GM12878 (cell line): ENCODE results near the gene C16orf92. TPM values are rescaled to one million over a fixed set of nuclear protein-coding genes. Genes with fewer than 3 reads are reported as not detected.

ENCODE experiments used
- ATAC-seq: fragments of 200-7000 bp; cut with Tn5 transposase; 3 replicates; pipeline ENCODE4 v1.9.1; 2020; ENCODE audit warnings: mild to moderate bottlenecking, moderate library complexity
- BruUV-seq: library from RNA; stranded (reverse); fragments of 400-500 nt; replicated peaks from 2 replicates; lab custom pipeline; 2021; lab: Mats Ljungman, UMichigan
- CTCF ChIA-PET: fragments of 300-600 bp; sonication (Branson Sonifier 250); formaldehyde crosslinking; extraction: SDS; loops from one replicate; lab custom pipeline; 2021; ENCODE audit warnings: inconsistent platforms; lab: Yijun Ruan, JAX
- POLR2A ChIA-PET: fragments of 350-600 bp; formaldehyde crosslinking; extraction: SDS; loops from one replicate; lab custom pipeline; 2021; ENCODE audit warnings: inconsistent platforms; lab: Charles Lee
- RAD21 ChIA-PET: fragments of 300-600 bp; sonication (Branson Sonifier 250); formaldehyde crosslinking; loops from one replicate; lab custom pipeline; 2023; ENCODE audit warnings: antibody characterized with exemption; ENCODE audit not compliant: unreplicated experiment; lab: Charles Lee
- SMC1A ChIA-PET: fragments of 300-600 bp; sonication (Branson Sonifier 250); formaldehyde crosslinking; loops from one replicate; lab custom pipeline; 2023; ENCODE audit not compliant: unreplicated experiment, uncharacterized antibody; lab: Charles Lee
- DNase-seq: peaks from one replicate; pipeline ENCODE4 v3.0.0-alpha.2; 2011; ENCODE audit warnings: low read depth, low spot score
- FAIRE-seq: peaks from 3 replicates; lab custom pipeline; 2011; peaks lifted over from hg19 to GRCh38; lab: Jason Lieb, UNC
- H2AFZ ChIP-seq: 2 replicates; pipeline ENCODE4 v1.6.0; 2011; ENCODE audit warnings: low read depth, low read length, control low read depth; ENCODE audit not compliant: control insufficient read depth
- H3K27ac ChIP-seq: 2 replicates; pipeline ENCODE4 v1.5.1; 2011; ENCODE audit warnings: control low read depth; ENCODE audit not compliant: control insufficient read depth, insufficient read depth
- H3K27me3 ChIP-seq, 2 experiments: replicated peaks in 1 of 2; 2 replicates each; pipeline versions ENCODE4 v1.6.0 to v1.6.1; 2011; ENCODE audit warnings: low read length in 1 of 2; ENCODE audit not compliant: control insufficient read depth in 2 of 2, insufficient read depth in 2 of 2
- H3K36me3 ChIP-seq, 2 experiments: 2 replicates each; pipeline ENCODE4 v1.5.1; 2011; ENCODE audit warnings: low read length in 1 of 2; ENCODE audit not compliant: control insufficient read depth in 2 of 2, insufficient read depth in 2 of 2
- H3K4me1 ChIP-seq: 2 replicates; pipeline ENCODE4 v1.6.1; 2011; ENCODE audit warnings: mild to moderate bottlenecking, low read length, moderate library complexity, mixed read lengths; ENCODE audit not compliant: control insufficient read depth, insufficient read depth
- H3K4me2 ChIP-seq: 2 replicates; pipeline ENCODE4 v1.6.0; 2011; ENCODE audit warnings: control low read depth; ENCODE audit not compliant: control insufficient read depth, insufficient read depth
- H3K4me3 ChIP-seq: fragments of 200-600 bp; sonication (generic); 2 replicates; pipeline ENCODE4 v1.5.1; 2016
- H3K79me2 ChIP-seq: 2 replicates; pipeline ENCODE4 v1.6.0; 2011; ENCODE audit warnings: low read length; ENCODE audit not compliant: control insufficient read depth, insufficient read depth
- H3K9ac ChIP-seq: 2 replicates; pipeline ENCODE4 v1.8.0; 2011; ENCODE audit warnings: low read length, control low read depth, mixed read lengths; ENCODE audit not compliant: control insufficient read depth, insufficient read depth
- H3K9me3 ChIP-seq: replicated peaks from 3 replicates; pipeline ENCODE4 v1.5.1; 2011; ENCODE audit warnings: mild to moderate bottlenecking, low read length; ENCODE audit not compliant: control insufficient read depth, insufficient read depth
- H4K20me1 ChIP-seq: 2 replicates; pipeline ENCODE4 v1.6.0; 2011; ENCODE audit not compliant: control insufficient read depth, insufficient read depth
- CREB1 ChIP-seq: IDR thresholded peaks from 2 replicates; pipeline ENCODE4 v1.6.1; 2012; ENCODE audit warnings: low read depth, mild to moderate bottlenecking, inconsistent platforms
- POLR2AphosphoS2 ChIP-seq: IDR thresholded peaks from 2 replicates; pipeline ENCODE4 v1.6.1; 2011; ENCODE audit warnings: low read depth, mild to moderate bottlenecking, low read length, improper control_type of control experiment, moderate library complexity
- RB1 ChIP-seq: fragments of 450-650 bp; formaldehyde crosslinking; IDR thresholded peaks from 2 replicates; pipeline ENCODE4 v1.6.1; 2017; ENCODE audit warnings: mild to moderate bottlenecking, borderline replicate concordance
- SMARCA5 ChIP-seq: fragments of 450-650 bp; IDR thresholded peaks from 2 replicates; pipeline ENCODE4 v1.6.1; 2017; ENCODE audit warnings: mild to moderate bottlenecking
- ZBTB40 ChIP-seq: fragments of 450-650 bp; IDR thresholded peaks from 2 replicates; pipeline ENCODE4 v1.6.1; 2016; ENCODE audit warnings: mild to moderate bottlenecking, moderate library complexity, borderline replicate concordance
- whole genome bisulfite sequencing: methylation state at CpG from one replicate; pipeline ENCODE4 v1.1.6; 2016; ENCODE audit warnings: low lambda C conversion rate; ENCODE audit not compliant: insufficient replicate concordance, insufficient coverage; ENCODE audit errors: missing lambda C conversion rate; 5-methylcytosine and 5-hydroxymethylcytosine counted together
- in situ Hi-C: fragments of 300-500 bp; cut with MboI; formaldehyde crosslinking; loops from 9 replicates; pipeline ENCODE4 v1.14.3; 2018; ENCODE audit warnings: mixed read lengths
- intact Hi-C: fragments of 100-400 bp; cut with micrococcal nuclease; formaldehyde crosslinking; loops from one replicate; pipeline ENCODE4 v1.14.2; 2022; ENCODE audit not compliant: unreplicated experiment
- polyA plus RNA-seq, 11 experiments: library from polyadenylated mRNA; depleted of rRNA in 4 of 11; unstranded in 6 of 11; stranded (reverse) in 5 of 11; fragments of >200 nt; fragmentation: Nextera tagmentation in 4 of 11; fragmentation: Illumina TruSeq in 1 of 11; extraction: Ambion mirVana in 4 of 11; extraction: Trizol in 1 of 11; gene quantifications; 1 replicate in 1 of 11; 2 replicates in 10 of 11; pipeline versions ENCODE4 v1.2.1 to v1.2.3, GENCODE V29; 2011 to 2016; ENCODE audit warnings: inconsistent platforms in 2 of 11, missing spikeins in 2 of 11, low read depth in 1 of 11
- total RNA-seq, 4 experiments: library from RNA; depleted of rRNA in 3 of 4; stranded (reverse); fragments of >200 nt in 3 of 4; fragmentation: Illumina TruSeq in 1 of 4; extraction: Trizol in 1 of 4; gene quantifications; 2 replicates each; pipeline versions ENCODE4 v1.2.1 to v1.2.3, GENCODE V29; 2013 to 2021

Gene C16orf92
- total and polyA plus RNA-seq, 10 of the 15 experiments (the other 5 are each of a cell fraction or from before 2014, with no cell fraction given), result not detected

DNA sequence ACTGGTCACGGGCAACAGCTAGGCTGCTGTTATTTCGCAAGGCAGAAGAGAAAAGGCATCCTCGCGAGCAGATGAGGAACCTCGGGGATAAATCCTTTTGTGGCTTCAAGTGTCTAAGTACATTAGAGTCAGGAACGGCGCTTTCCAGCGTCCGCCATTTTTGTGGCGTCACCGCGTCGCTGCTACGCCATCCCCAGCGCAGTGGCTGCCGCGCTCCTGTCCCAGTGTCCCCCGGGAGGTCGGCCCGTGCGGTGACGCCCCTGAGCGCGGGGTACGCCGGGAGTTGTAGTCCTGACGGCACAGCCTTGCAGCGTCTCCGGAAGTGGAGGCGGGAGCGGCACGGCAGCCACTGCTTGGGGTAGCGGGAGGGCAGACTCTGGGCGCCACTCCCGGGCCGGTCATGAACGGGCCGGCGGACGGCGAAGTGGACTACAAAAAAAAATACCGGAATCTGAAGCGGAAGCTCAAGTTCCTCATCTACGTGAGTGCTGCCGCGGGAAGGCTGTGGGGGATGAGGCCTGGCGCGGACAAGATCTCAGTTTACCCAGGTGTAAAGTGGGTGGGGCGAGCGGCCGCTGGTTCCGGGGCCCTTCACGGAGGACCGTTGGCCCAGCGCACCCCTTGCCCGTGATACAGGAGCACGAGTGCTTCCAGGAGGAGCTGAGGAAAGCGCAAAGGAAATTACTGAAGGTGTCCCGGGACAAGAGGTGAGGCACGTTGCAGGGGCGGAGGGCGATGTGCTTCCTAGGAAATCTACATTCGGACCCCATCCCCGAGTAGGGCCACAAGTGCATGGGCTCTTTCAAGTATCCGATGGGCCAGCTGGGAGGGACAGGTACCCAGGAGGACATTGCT, 26.9 kb upstream of the C16orf92 start, which contains the start of gene INO80E (continued):
- TF ChIP-seq SMARCA5, result 0 out of 2 replicates have a peak, but pooled peaks have one; percentile 48
- peak; percentile 76; the same call in 1 of the 2 replicates for TF ChIP-seq ZBTB40

- DNase-seq, result no peak
- ChIA-PET CTCF (interaction anchor here (0.7 to 1.7 kb wide), 5 partner anchors 9 to 180 kb away, joined by 3 to 5 read pairs (median 3); no protein-coding TSS in a partner anchor), RAD21 (no interaction called here), POLR2A (interaction anchor here (0.6 to 2.8 kb wide), 5 partner anchors 21 to 611 kb away, joined by 4 to 16 read pairs (median 6); partner anchors contain the start of genes KCTD13 and TAOK2)
- Histone ChIP-seq H3K36me3 (peaks cover 11% of the 10 kb centered on the region in 2 experiments), H3K4me2 (peak overlapping the region; percentile 95), H3K27ac (peak overlapping the region; percentile 91), H3K9ac (peak overlapping the region; percentile 88), H3K4me1 (peaks cover 9% of the 10 kb centered on the region), H3K79me2 (peaks cover 19% of the 10 kb centered on the region), H3K9me3 (no peaks in the 10 kb centered on the region), H3K27me3 (no peaks in the 10 kb centered on the region), H2AFZ (peak overlapping the region; percentile 85)
- intact Hi-C loops, result loop anchor here (2.0 kb wide), 1 partner anchor 180 kb away; the partner anchor contains the start of gene PAGR1
- no TSS peak for BruUV-seq
- WGBS, result 17% methylated on average over 9 of the region's 9 CpGs
- in situ Hi-C loops, result no loop called here
- TF ChIP-seq CREB1 (no peak), RB1 (no peak), POLR2AphosphoS2 (no peak)
- TF ChIP-seq, all 136 proteins: peak for 0
- H4K20me1 ChIP-seq, result no peaks in the 10 kb centered on the region
- no peak for FAIRE-seq
- SMC1A ChIA-PET, result interaction anchor here (1.2 kb wide), 1 partner anchor 181 kb away, joined by 3 read pairs; the partner anchor contains the start of gene PAGR1
- ATAC-seq, result peak; percentile 3; the same call in 1 of the 3 replicates
- peak overlapping the region; percentile 81 for H3K4me3 ChIP-seq
Observed at GRCh38 chr16:29996766-29997250, 26.2 kb upstream of the C16orf92 start.
